Measurements from ENCODE around the gene TXK.

DNA sequence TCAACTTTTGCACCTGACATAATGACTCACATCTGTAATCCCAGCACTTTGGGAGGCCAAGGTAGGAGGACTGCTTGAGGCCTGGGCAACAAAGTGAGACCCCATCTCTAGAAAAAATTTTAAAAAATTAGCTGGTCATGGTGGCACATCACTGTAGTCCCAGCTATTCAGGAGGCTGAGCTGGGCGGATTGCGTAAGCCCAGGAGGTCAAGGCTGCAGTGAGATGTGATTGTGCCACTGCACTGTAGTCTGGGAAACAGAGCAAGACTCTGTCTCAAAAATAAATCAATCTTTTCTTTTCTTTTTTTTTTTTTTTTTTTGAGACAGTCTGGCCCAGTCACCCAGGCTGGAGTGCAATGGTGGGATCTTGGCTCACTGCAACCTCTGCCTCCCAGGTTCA, 65.0 kb downstream of the TXK start:
- TF ChIP-seq CTCF (IDR thresholded peaks at IDR 0.05) = no peak
- TF ChIP-seq POLR2AphosphoS5 (IDR thresholded peaks at IDR 0.05) = no peak
- no peak for TF ChIP-seq POLR2A (IDR thresholded peaks at IDR 0.05)
